Uterus (tissue), 4 donors: ENCODE results near the gene CEP57. TPM values are rescaled to one million over a fixed set of nuclear protein-coding genes. Genes with fewer than 3 reads are reported as not detected.
"Not testable (repeated sequence)": the region's sequence is repeated elsewhere in the genome, so short reads cannot be mapped to it uniquely, and the experiment has no call there.

Source experiments
- DNase-seq, 2 donors: peaks; one replicate each; pipeline ENCODE4 v3.0.0-alpha.2; 2019 to 2020
- H3K27ac ChIP-seq, 2 donors: fragments of 200-600 bp; sonication (generic); 1 replicate in 1 of 2; 2 replicates in 1 of 2; pipeline ENCODE4 v1.5.1; 2016 to 2018
- H3K27me3 ChIP-seq, 2 donors: fragments of 200-600 bp; sonication (generic); one replicate each; pipeline ENCODE4 v1.5.1; 2018 to 2019; ENCODE audit warnings: control low read depth in 1 of 2
- H3K36me3 ChIP-seq, 2 donors: fragments of 200-600 bp; sonication (generic); one replicate each; pipeline ENCODE4 v1.5.1; 2019; ENCODE audit warnings: control low read depth in 1 of 2
- H3K4me1 ChIP-seq, 2 donors: fragments of 200-600 bp; sonication (generic); one replicate each; pipeline ENCODE4 v1.5.1; 2018 to 2019; ENCODE audit warnings: control low read depth in 1 of 2
- H3K4me3 ChIP-seq, 2 donors: fragments of 200-600 bp; sonication (generic); 1 replicate in 1 of 2; 2 replicates in 1 of 2; pipeline ENCODE4 v1.5.1; 2018 to 2019; ENCODE audit warnings: mild to moderate bottlenecking in 1 of 2
- H3K9me3 ChIP-seq, 2 donors: fragments of 200-600 bp; sonication (generic); one replicate each; pipeline ENCODE4 v1.5.1; 2019; ENCODE audit warnings: control low read depth in 1 of 2
- CTCF ChIP-seq, 4 experiments: fragments of 200-600 bp in 2 of 4; fragments of 450-650 bp in 2 of 4; sonication (generic) in 2 of 4; IDR thresholded peaks; one replicate each; pipeline ENCODE4 v1.5.1; 2016 to 2019; ENCODE audit warnings: antibody characterized with exemption in 4 of 4, mild to moderate bottlenecking in 2 of 4, moderate library complexity in 1 of 4
- POLR2A ChIP-seq, 2 donors: fragments of 450-650 bp; IDR thresholded peaks; one replicate each; pipeline ENCODE4 v1.6.1; 2016; ENCODE audit warnings: antibody characterized with exemption in 2 of 2, mild to moderate bottlenecking in 1 of 2, moderate library complexity in 1 of 2
- intact Hi-C: fragments of 100-400 bp; cut with DNase I; formaldehyde crosslinking; loops from one replicate; pipeline ENCODE4 v1.15.1; 2023; ENCODE audit warnings: low total_unique reads
- total RNA-seq, 4 donors: library from RNA; depleted of rRNA in 3 of 4; stranded (reverse); fragments of >200 nt in 3 of 4; gene quantifications; one replicate each; pipeline versions ENCODE4 v1.1.0 to v1.2.4, GENCODE V29; 2014 to 2023
- donor health status: DM: yes; HTN: yes; CAD: no.

The CEP57 gene
- total RNA-seq, 4 donors from 2014 or later = 18.7 to 124 (median 59.4) TPM

GRCh38 chr11:95803973-95804372, 13.7 kb downstream of the CEP57 start:
- Histone ChIP-seq H3K27ac (no peak overlapping the region), H3K36me3 (no peaks in the 10 kb centered on the region), H3K4me1 (no peaks in the 10 kb centered on the region), H3K27me3 (no peaks in the 10 kb centered on the region), H3K9me3 (no peaks in the 10 kb centered on the region), H3K4me3 (no peak overlapping the region)
- intact Hi-C loops = no loop called here
- DNase-seq = no peak
- TF ChIP-seq CTCF (IDR thresholded peaks at IDR 0.05) = no peak
- TF ChIP-seq POLR2A (IDR thresholded peaks at IDR 0.05) = no peak

GRCh38 chr11:95805869-95806268, 15.6 kb downstream of the CEP57 start:
- Histone ChIP-seq H3K4me1 (no peaks in the 10 kb centered on the region), H3K4me3 (no peak overlapping the region), H3K27me3 (no peaks in the 10 kb centered on the region), H3K36me3 (no peaks in the 10 kb centered on the region), H3K27ac (no peak overlapping the region), H3K9me3 (no peaks in the 10 kb centered on the region)
- no peak for TF ChIP-seq CTCF (IDR thresholded peaks at IDR 0.05)
- intact Hi-C loops = no loop called here
- no peak for DNase-seq

- H3K9me3 ChIP-seq, H3K36me3 ChIP-seq, DNase-seq, intact Hi-C loops, H3K27ac ChIP-seq, H3K27me3 ChIP-seq, H3K4me3 ChIP-seq, H3K4me1 ChIP-seq: not testable (repeated sequence)
Observed at GRCh38 chr11:95806464-95806863, 16.2 kb downstream of the CEP57 start.

GRCh38 chr11:95811052-95811451, 20.8 kb downstream of the CEP57 start:
- H3K27me3 ChIP-seq, H3K27ac ChIP-seq, H3K36me3 ChIP-seq, DNase-seq, intact Hi-C loops, H3K4me3 ChIP-seq, H3K4me1 ChIP-seq, H3K9me3 ChIP-seq: not testable (repeated sequence)

GRCh38 chr11:95816037-95816436, 25.7 kb downstream of the CEP57 start:
- TF ChIP-seq POLR2A (IDR thresholded peaks at IDR 0.05) (no peak), CTCF (IDR thresholded peaks at IDR 0.05) (no peak)
- DNase-seq = no peak
- H3K36me3 ChIP-seq = no peaks in the 10 kb centered on the region

GRCh38 chr11:95821640-95822039, 31.3 kb downstream of the CEP57 start:
- DNase-seq = no peak
- no peak for TF ChIP-seq POLR2A (IDR thresholded peaks at IDR 0.05)
- no peak for TF ChIP-seq CTCF (IDR thresholded peaks at IDR 0.05)
- no peak overlapping the region for H3K27ac ChIP-seq
- no peaks in the 10 kb centered on the region for H3K4me1 ChIP-seq
- intact Hi-C loops = no loop called here
- H3K36me3 ChIP-seq = no peaks in the 10 kb centered on the region
- no peaks in the 10 kb centered on the region for H3K27me3 ChIP-seq
- no peak overlapping the region for H3K4me3 ChIP-seq
- no peaks in the 10 kb centered on the region for H3K9me3 ChIP-seq

More at GRCh38 chr11:95816037-95816436, 25.7 kb downstream of the CEP57 start:
- Histone ChIP-seq H3K4me3 (no peak overlapping the region), H3K27me3 (no peaks in the 10 kb centered on the region), H3K4me1 (no peaks in the 10 kb centered on the region), H3K27ac (no peak overlapping the region), H3K9me3 (no peaks in the 10 kb centered on the region)
- intact Hi-C loops = no loop called here
